ENCODE measurements around the gene F5. TPM values are rescaled to one million over a fixed set of nuclear protein-coding genes. Genes with fewer than 3 reads are reported as not detected.

F5 gene
- not detected in 2 replicates for total RNA-seq (2013; cell fraction: nucleolus; rRNA removed)
- under 0.01 and 0.22 TPM in 2 replicates for total RNA-seq (2014; rRNA removed)
- 0.09 and 0.18 TPM in 2 replicates for total RNA-seq (2014; rRNA removed; fragmentation: Illumina TruSeq; extraction: Trizol)
- 0.29 and 0.72 TPM in 2 replicates for total RNA-seq (2021)
- not detected for polyA plus RNA-seq (2011; ENCODE audit: low read depth)
- polyA plus RNA-seq (2011; rRNA removed) = 3.8 and 4.9 TPM in 2 replicates
- 2.1 and 3.1 TPM in 2 replicates for polyA plus RNA-seq (2011; cell fraction: cytosol; rRNA removed)
- polyA plus RNA-seq (2011; cell fraction: nucleus; rRNA removed) = 5.9 and 8.1 TPM in 2 replicates
- polyA plus RNA-seq (2012) = 0.12 and 0.15 TPM in 2 replicates
- 0.40 and 0.54 TPM in 2 replicates for polyA plus RNA-seq (2014; fragmentation: Illumina TruSeq; extraction: Trizol)
- under 1 TPM; 0.29 to 0.46 TPM for polyA plus RNA-seq (2014; fragmentation: Nextera tagmentation; extraction: Ambion mirVana)
- polyA plus RNA-seq (2014; rRNA removed) = 0.09 and 0.47 TPM in 2 replicates
- polyA plus RNA-seq (2016; fragmentation: Nextera tagmentation; extraction: Ambion mirVana) = under 1 TPM; 0.13 to 0.35 TPM
- polyA minus RNA-seq (2011; rRNA and poly(A)+ RNA removed) = 3.3 and 4.9 TPM in 2 replicates
- 1.9 and 3.3 TPM in 2 replicates for polyA minus RNA-seq (2011; cell fraction: cytosol; rRNA and poly(A)+ RNA removed)
- polyA minus RNA-seq (2011; cell fraction: nucleus; rRNA and poly(A)+ RNA removed) = 4.5 and 4.7 TPM in 2 replicates
- Bru-seq, nascent RNA = percentile 41 among the genes with signal in this experiment
- percentile 41 among the genes with signal in this experiment for BruChase-seq, experiment 1, labeled RNA remaining after a 6-hour chase
- percentile 41 among the genes with signal in this experiment for BruChase-seq, experiment 2, labeled RNA remaining after a 2-hour chase
- long read RNA-seq, experiment 1, partial matches to known transcripts = 3 of 3 reads
- long read RNA-seq, experiment 1, other reads (novel, unspliced or antisense) = 0 of 3 reads
- long read RNA-seq, experiment 2, partial matches to known transcripts = 13 of 15 reads
- long read RNA-seq, experiment 2, other reads (novel, unspliced or antisense) = 2 of 15 reads

GRCh38 chr1:169586395-169587255 is at the start of gene F5:
TSS of gene F5 (minus strand) at chr1:169586481. CDS start at chr1:169586386, 95 bp downstream.
- ChIA-PET POLR2A (no interaction called here), RAD21 (ENCODE audit: unreplicated experiment) (interaction anchor here (0.8 to 2.4 kb wide), 15 partner anchors 9 to 223 kb away, joined by 3 to 26 read pairs (median 4); a partner anchor contains a TSS), CTCF (interaction anchor here (0.6 to 5.6 kb wide), 26 partner anchors 9 to 627 kb away, joined by 3 to 78 read pairs (median 4); no protein-coding TSS in a partner anchor), SMC1A (ENCODE audit: uncharacterized antibody, unreplicated experiment) (interaction anchor here (0.8 to 2.7 kb wide), 10 partner anchors 16 to 1184 kb away, joined by 3 to 25 read pairs (median 9); no protein-coding TSS in a partner anchor)
- no peak within 1 kb of the TSS for H3K9ac ChIP-seq (ENCODE audit: control insufficient read depth, insufficient read depth, low read length)
- H4K20me1 ChIP-seq (ENCODE audit: control insufficient read depth, insufficient read depth) = no peaks in the 10 kb centered on the region
- 0 out of 2 replicates have a peak within 1 kb of the TSS, but pooled peaks have one; percentile 15 for H3K4me3 ChIP-seq
- FAIRE-seq (peak; percentile 90), DNase-seq (ENCODE audit: low read depth, low spot score) (no peak), ATAC-seq (peak; percentile 99)
- peak within 1 kb of the TSS; percentile 32 for H3K4me2 ChIP-seq (ENCODE audit: control insufficient read depth, insufficient read depth)
- no peak within 1 kb of the TSS for H3K27ac ChIP-seq (ENCODE audit: control insufficient read depth, insufficient read depth)
- peaks cover 5% of the 10 kb centered on the region; the same call in 1 of the 2 replicates for H3K4me1 ChIP-seq (ENCODE audit: control insufficient read depth, insufficient read depth, low read length)
- no peaks in the 10 kb centered on the region for H3K36me3 ChIP-seq (ENCODE audit: control insufficient read depth in 2 of 2, insufficient read depth in 2 of 2, low read length in 1 of 2)
- in situ Hi-C loops (cut with MboI) = no loop called here
- 19% methylated on average over 15 of the region's 15 CpGs for WGBS (ENCODE audit: insufficient coverage, insufficient replicate concordance, low lambda C conversion rate, missing lambda C conversion rate)
- H2AFZ ChIP-seq (ENCODE audit: control insufficient read depth, low read depth, low read length) = peak within 1 kb of the TSS; percentile 64
- no peaks in the 10 kb centered on the region for H3K79me2 ChIP-seq (ENCODE audit: control insufficient read depth, insufficient read depth, low read length)
- H3K9me3 ChIP-seq (replicated peaks; ENCODE audit: control insufficient read depth, insufficient read depth, low read length) = no peaks in the 10 kb centered on the region
- no peaks in the 10 kb centered on the region; a peak in 1 of 4 replicates for H3K27me3 ChIP-seq (replicated peaks in 1 of 2; ENCODE audit: control insufficient read depth in 2 of 2, insufficient read depth in 2 of 2, low read length in 1 of 2)
- intact Hi-C loops (cut with micrococcal nuclease; ENCODE audit: unreplicated experiment) = loop anchor here (1.0 to 5.0 kb wide), 3 partner anchors 34 to 223 kb away; partner anchors contain the start of gene SELL
- no TSS peak for BruUV-seq (replicated peaks)
- TF ChIP-seq SMARCA5 (IDR thresholded peaks at IDR 0.05) (0 out of 2 replicates have a peak, but pooled peaks have one; percentile 24), FOXK2 (IDR thresholded peaks at IDR 0.05) (no peak), EZH2 (IDR thresholded peaks at IDR 0.05; ENCODE audit: borderline replicate concordance, control insufficient read depth, low read depth, low read length) (no peak), PBX3 (IDR thresholded peaks at IDR 0.05; ENCODE audit: insufficient replicate concordance, low read depth, low read length) (no peak), JUND (IDR thresholded peaks at IDR 0.05; ENCODE audit: low read depth, low read length) (no peak), ELK1 (IDR thresholded peaks at IDR 0.05; ENCODE audit: low read depth, low read length) (no peak), RUNX3 (IDR thresholded peaks at IDR 0.05; ENCODE audit: low read length) (peak; percentile 7; the same call in 1 of the 2 replicates), IKZF1 (conservative IDR thresholded peaks at IDR 0.05) (0 out of 2 replicates have a peak, but pooled peaks have one; percentile 26), CUX1 (IDR thresholded peaks at IDR 0.05; ENCODE audit: insufficient replicate concordance, low read depth, low read length) (no peak), TCF7 (IDR thresholded peaks at IDR 0.05; ENCODE audit: borderline replicate concordance) (no peak)

All from GM12878 (cell line).